Measurements from ENCODE around the gene PRL. TPM values are rescaled to one million over a fixed set of nuclear protein-coding genes. Genes with fewer than 3 reads are reported as not detected.

The PRL gene
- total RNA-seq, 1 donor from 2014 or later = not detected

GRCh38 chr6:22325481-22325880 lies 28.6 kb upstream of the PRL start:
- Mint-ChIP-seq H3K9me3 (ENCODE audit: unreplicated experiment) (no peaks in the 10 kb centered on the region), H3K4me3 (ENCODE audit: unreplicated experiment) (no peak overlapping the region), H3K36me3 (ENCODE audit: unreplicated experiment) (no peaks in the 10 kb centered on the region), H3K27ac (ENCODE audit: unreplicated experiment) (no peak overlapping the region), H3K27me3 (ENCODE audit: unreplicated experiment) (no peaks in the 10 kb centered on the region), H3K4me1 (ENCODE audit: unreplicated experiment) (peaks cover 60% of the 10 kb centered on the region)
- no peak for TF ChIP-seq CTCF (IDR thresholded peaks at IDR 0.05)
- no peak for DNase-seq (ENCODE audit: extremely low spot score, unreplicated experiment)

GRCh38 chr6:22323848-22324247 lies 27.0 kb upstream of the PRL start:
- peaks cover 59% of the 10 kb centered on the region for H3K4me1 Mint-ChIP-seq (ENCODE audit: unreplicated experiment)
- H3K36me3 Mint-ChIP-seq (ENCODE audit: unreplicated experiment) = no peaks in the 10 kb centered on the region
- no peak for TF ChIP-seq CTCF (IDR thresholded peaks at IDR 0.05)
- no peak overlapping the region for H3K27ac Mint-ChIP-seq (ENCODE audit: unreplicated experiment)
- DNase-seq (ENCODE audit: extremely low spot score, unreplicated experiment) = no peak
- H3K9me3 Mint-ChIP-seq (ENCODE audit: unreplicated experiment) = no peaks in the 10 kb centered on the region
- no peaks in the 10 kb centered on the region for H3K27me3 Mint-ChIP-seq (ENCODE audit: unreplicated experiment)
- no peak overlapping the region for H3K4me3 Mint-ChIP-seq (ENCODE audit: unreplicated experiment)

GRCh38 chr6:22322103-22323030 lies 25.5 kb upstream of the PRL start:
- DNase-seq (ENCODE audit: extremely low spot score, unreplicated experiment) = no peak
- Mint-ChIP-seq H3K27ac (ENCODE audit: unreplicated experiment) (no peak overlapping the region), H3K9me3 (ENCODE audit: unreplicated experiment) (no peaks in the 10 kb centered on the region), H3K4me3 (ENCODE audit: unreplicated experiment) (no peak overlapping the region), H3K4me1 (ENCODE audit: unreplicated experiment) (peaks cover 44% of the 10 kb centered on the region), H3K27me3 (ENCODE audit: unreplicated experiment) (no peaks in the 10 kb centered on the region), H3K36me3 (ENCODE audit: unreplicated experiment) (no peaks in the 10 kb centered on the region)
- TF ChIP-seq CTCF (IDR thresholded peaks at IDR 0.05) = no peak

GRCh38 chr6:22320750-22321149 lies 23.9 kb upstream of the PRL start:
- Mint-ChIP-seq H3K27me3 (ENCODE audit: unreplicated experiment) (no peaks in the 10 kb centered on the region), H3K36me3 (ENCODE audit: unreplicated experiment) (no peaks in the 10 kb centered on the region), H3K9me3 (ENCODE audit: unreplicated experiment) (no peaks in the 10 kb centered on the region), H3K27ac (ENCODE audit: unreplicated experiment) (no peak overlapping the region), H3K4me3 (ENCODE audit: unreplicated experiment) (no peak overlapping the region), H3K4me1 (ENCODE audit: unreplicated experiment) (peaks cover 31% of the 10 kb centered on the region)
- TF ChIP-seq CTCF (IDR thresholded peaks at IDR 0.05) = no peak
- no peak for DNase-seq (ENCODE audit: extremely low spot score, unreplicated experiment)

- DNase-seq (ENCODE audit: extremely low spot score, unreplicated experiment) = no peak
- Mint-ChIP-seq H3K27me3 (ENCODE audit: unreplicated experiment) (no peaks in the 10 kb centered on the region), H3K4me3 (ENCODE audit: unreplicated experiment) (no peak overlapping the region), H3K27ac (ENCODE audit: unreplicated experiment) (no peak overlapping the region), H3K4me1 (ENCODE audit: unreplicated experiment) (peaks cover 23% of the 10 kb centered on the region), H3K36me3 (ENCODE audit: unreplicated experiment) (no peaks in the 10 kb centered on the region), H3K9me3 (ENCODE audit: unreplicated experiment) (peaks cover 5% of the 10 kb centered on the region)
- TF ChIP-seq CTCF (IDR thresholded peaks at IDR 0.05) = no peak
These were observed 21.6 kb upstream of the PRL start for GRCh38 chr6:22318404-22318803.
